ENCODE measurements around the gene ARHGEF2.

The ARHGEF2 gene

DNA sequence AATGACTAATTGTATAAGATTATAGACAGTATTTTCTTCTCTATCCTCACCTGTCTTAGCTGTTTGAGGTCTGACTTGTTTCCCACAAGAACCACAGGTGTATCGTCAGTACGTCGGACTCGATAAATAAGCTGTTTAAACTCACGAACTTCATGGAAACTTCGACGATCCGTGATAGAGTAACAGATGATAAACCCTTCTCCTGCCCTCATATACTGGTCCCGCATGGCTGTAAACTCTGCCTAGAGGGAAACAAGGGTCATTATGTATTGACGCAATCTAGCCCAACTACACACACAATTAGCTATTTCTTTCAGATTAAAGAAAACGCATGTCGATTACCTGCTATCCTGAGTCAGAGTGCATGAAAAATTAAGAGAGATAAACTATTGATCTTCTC is 74.1 kb downstream of the ARHGEF2 start:
- DNase-seq = no peak

GRCh38 chr1:155900161-155900560 is 78.2 kb downstream of the ARHGEF2 start:
- DNase-seq = no peak

GRCh38 chr1:155899683-155900082 is 78.7 kb downstream of the ARHGEF2 start:
- no peak for DNase-seq

DNA sequence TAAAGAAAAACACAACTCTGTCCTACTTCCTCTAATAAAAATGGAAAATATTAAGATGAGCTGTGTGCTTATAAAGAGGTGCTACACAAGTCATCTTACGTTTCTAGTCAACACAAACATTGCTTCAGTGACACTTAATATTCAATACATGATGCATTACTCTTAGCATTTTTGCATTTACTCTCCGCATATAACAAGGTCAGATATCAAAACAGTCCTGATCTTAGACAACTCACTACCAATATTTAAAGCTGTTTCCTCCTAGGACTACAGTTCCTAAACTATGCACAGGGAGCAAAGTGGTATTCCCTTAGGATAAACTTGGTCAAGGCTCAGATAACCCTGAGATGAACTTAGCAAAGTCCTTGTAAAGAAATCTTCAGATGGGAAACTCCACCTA is 79.5 kb downstream of the ARHGEF2 start:
- no peak for DNase-seq

DNA sequence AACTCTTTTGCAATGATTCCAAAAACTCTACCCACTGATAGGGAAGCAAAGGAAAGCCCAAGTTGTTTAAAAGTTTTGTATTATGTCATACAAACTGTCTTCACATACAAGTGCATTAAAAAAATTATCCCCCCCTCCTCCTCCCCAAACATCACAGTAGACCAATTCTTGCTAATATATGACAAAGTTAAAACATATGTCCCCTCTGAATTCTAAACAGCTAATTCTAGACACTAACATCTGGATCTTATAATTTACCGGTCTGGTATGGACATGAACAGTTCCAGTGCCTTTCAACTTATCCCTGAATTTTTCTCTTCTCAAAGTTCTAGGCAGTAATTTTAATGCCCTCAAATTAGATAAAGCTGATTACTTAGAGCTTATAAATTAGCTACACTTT is 80.6 kb downstream of the ARHGEF2 start:
- no peak for DNase-seq

Data from NCI-H774 (cell line).